NB4 (cell line): ENCODE measurements around the gene EBF4.
A peak's percentile ranks its signal among the peaks of the same experiment; 100 is the strongest.

ENCODE experiments used
- MYC ChIP-seq: IDR thresholded peaks from 2 replicates; pipeline ENCODE4 v1.6.1; 2011; ENCODE audit warnings: low read depth, low read length
- POLR2A ChIP-seq: IDR thresholded peaks from 2 replicates; pipeline ENCODE4 v1.6.1; 2011; ENCODE audit warnings: mild to moderate bottlenecking; ENCODE audit not compliant: insufficient read length; ENCODE audit errors: extremely low read depth
- TF ChIP-seq, protein P1 (sequence below): IDR thresholded peaks from one replicate; pipeline ENCODE4 v1.5.1; 2012; ENCODE audit warnings: low read depth, low read length
- TF ChIP-seq, protein P2 (sequence below): IDR thresholded peaks from 2 replicates; pipeline ENCODE4 v1.6.1; 2011; ENCODE audit warnings: low read depth, low read length

- TF ChIP-seq, protein P1, sequence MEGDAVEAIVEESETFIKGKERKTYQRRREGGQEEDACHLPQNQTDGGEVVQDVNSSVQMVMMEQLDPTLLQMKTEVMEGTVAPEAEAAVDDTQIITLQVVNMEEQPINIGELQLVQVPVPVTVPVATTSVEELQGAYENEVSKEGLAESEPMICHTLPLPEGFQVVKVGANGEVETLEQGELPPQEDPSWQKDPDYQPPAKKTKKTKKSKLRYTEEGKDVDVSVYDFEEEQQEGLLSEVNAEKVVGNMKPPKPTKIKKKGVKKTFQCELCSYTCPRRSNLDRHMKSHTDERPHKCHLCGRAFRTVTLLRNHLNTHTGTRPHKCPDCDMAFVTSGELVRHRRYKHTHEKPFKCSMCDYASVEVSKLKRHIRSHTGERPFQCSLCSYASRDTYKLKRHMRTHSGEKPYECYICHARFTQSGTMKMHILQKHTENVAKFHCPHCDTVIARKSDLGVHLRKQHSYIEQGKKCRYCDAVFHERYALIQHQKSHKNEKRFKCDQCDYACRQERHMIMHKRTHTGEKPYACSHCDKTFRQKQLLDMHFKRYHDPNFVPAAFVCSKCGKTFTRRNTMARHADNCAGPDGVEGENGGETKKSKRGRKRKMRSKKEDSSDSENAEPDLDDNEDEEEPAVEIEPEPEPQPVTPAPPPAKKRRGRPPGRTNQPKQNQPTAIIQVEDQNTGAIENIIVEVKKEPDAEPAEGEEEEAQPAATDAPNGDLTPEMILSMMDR = peak; percentile 99
- TF ChIP-seq POLR2A (no peak), MYC (no peak)
- TF ChIP-seq, protein P2, sequence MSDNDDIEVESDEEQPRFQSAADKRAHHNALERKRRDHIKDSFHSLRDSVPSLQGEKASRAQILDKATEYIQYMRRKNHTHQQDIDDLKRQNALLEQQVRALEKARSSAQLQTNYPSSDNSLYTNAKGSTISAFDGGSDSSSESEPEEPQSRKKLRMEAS = no peak
Measured at GRCh38 chr20:2742934-2743559, 50.5 kb downstream of the EBF4 start.
